Measurements from ENCODE around the gene REEP5.
A peak's percentile ranks its signal among the peaks of the same experiment; 100 is the strongest.

The REEP5 gene

DNA sequence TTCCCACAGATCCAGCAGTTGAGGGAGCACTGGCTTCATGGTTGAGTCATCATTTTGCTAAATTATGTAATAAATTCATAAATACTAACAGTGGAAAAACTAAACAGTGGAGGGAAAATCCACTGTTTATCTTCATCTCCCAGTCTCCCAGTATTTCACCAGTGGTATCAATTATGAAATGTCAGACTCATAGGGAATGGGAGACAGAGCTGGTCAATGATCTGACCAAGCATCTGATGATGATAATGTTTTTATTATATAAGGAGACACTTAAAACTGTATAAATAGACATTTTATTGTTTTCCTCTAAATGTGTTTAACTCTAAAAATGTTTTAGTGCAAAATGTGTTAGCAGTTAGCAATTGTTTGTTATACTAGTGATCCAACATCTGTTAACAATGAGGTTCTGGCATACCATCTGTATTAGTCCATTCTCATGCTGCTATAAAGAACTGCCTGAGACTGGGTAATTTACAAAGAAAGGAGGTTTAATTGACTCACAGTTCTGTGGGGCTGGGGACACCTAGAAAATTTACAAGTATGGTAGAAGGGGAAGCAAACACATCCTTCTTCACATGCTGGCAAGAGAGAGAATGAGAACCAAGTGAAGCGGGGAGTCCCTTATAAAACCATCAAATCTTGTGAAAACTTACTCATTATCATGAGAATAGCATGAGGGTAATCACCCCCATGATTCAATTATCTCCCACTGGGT, 11.8 kb upstream of the REEP5 start:
- ChIA-PET CTCF (interaction anchor here (1.2 to 2.5 kb wide), 3 partner anchors 11 to 30 kb away, joined by 5 to 10 read pairs (median 8); partner anchors contain the start of gene REEP5), POLR2A (interaction anchor here (1.1 kb wide), 1 partner anchor 25 kb away, joined by 3 read pairs; no protein-coding TSS in a partner anchor)
- no peak overlapping the region for H3K4me3 ChIP-seq (ENCODE audit: low read depth, low read length)
- TF ChIP-seq, protein P1, sequence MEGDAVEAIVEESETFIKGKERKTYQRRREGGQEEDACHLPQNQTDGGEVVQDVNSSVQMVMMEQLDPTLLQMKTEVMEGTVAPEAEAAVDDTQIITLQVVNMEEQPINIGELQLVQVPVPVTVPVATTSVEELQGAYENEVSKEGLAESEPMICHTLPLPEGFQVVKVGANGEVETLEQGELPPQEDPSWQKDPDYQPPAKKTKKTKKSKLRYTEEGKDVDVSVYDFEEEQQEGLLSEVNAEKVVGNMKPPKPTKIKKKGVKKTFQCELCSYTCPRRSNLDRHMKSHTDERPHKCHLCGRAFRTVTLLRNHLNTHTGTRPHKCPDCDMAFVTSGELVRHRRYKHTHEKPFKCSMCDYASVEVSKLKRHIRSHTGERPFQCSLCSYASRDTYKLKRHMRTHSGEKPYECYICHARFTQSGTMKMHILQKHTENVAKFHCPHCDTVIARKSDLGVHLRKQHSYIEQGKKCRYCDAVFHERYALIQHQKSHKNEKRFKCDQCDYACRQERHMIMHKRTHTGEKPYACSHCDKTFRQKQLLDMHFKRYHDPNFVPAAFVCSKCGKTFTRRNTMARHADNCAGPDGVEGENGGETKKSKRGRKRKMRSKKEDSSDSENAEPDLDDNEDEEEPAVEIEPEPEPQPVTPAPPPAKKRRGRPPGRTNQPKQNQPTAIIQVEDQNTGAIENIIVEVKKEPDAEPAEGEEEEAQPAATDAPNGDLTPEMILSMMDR (IDR thresholded peaks at IDR 0.05; ENCODE audit: insufficient read depth, low read length, missing control alignments), result no peak
- DNase-seq (ENCODE audit: low read depth, low spot score), result peak; percentile 26

GRCh38 chr5:112933105-112933504, 11.1 kb upstream of the REEP5 start:
- no peak overlapping the region for H3K4me3 ChIP-seq (ENCODE audit: low read depth, low read length)
- POLR2A ChIA-PET, result no interaction called here
- TF ChIP-seq, protein P1 (IDR thresholded peaks at IDR 0.05; ENCODE audit: insufficient read depth, low read length, missing control alignments), result no peak
- DNase-seq (ENCODE audit: low read depth, low spot score), result no peak
- CTCF ChIA-PET, result interaction anchor here (1.2 to 2.5 kb wide), 3 partner anchors 10 to 31 kb away, joined by 5 to 10 read pairs (median 8); partner anchors contain the start of gene REEP5

GRCh38 chr5:112931473-112931872, 9.4 kb upstream of the REEP5 start:
- H3K4me3 ChIP-seq (ENCODE audit: low read depth, low read length), result no peak overlapping the region
- ChIA-PET CTCF (interaction anchor here (0.9 to 1.5 kb wide), 3 partner anchors 8 to 33 kb away, joined by 3 to 7 read pairs (median 4); partner anchors contain the start of gene REEP5), POLR2A (no interaction called here)
- DNase-seq (ENCODE audit: low read depth, low spot score), result no peak
- TF ChIP-seq, protein P1 (IDR thresholded peaks at IDR 0.05; ENCODE audit: insufficient read depth, low read length, missing control alignments), result no peak

DNA sequence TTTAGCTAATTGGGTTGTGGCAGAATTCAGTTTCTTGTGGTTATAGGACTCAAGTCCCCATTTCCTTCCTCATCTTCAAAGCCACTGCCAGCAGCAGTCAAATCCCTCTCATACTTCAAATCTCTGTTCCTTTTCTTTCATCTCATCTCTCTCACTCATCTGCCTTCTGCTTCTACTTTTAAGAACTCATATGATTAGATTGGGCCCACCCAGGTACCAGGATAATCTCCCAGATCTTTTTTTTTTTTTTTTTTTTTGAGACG, 8.0 kb upstream of the REEP5 start:
- ChIA-PET CTCF (interaction anchor here (0.8 kb wide), 1 partner anchor 50 kb away, joined by 3 read pairs; no protein-coding TSS in a partner anchor), POLR2A (no interaction called here)
- H3K4me3 ChIP-seq (ENCODE audit: low read depth, low read length), result no peak overlapping the region
- TF ChIP-seq, protein P1 (IDR thresholded peaks at IDR 0.05; ENCODE audit: insufficient read depth, low read length, missing control alignments), result no peak
- DNase-seq (ENCODE audit: low read depth, low spot score), result no peak

DNA sequence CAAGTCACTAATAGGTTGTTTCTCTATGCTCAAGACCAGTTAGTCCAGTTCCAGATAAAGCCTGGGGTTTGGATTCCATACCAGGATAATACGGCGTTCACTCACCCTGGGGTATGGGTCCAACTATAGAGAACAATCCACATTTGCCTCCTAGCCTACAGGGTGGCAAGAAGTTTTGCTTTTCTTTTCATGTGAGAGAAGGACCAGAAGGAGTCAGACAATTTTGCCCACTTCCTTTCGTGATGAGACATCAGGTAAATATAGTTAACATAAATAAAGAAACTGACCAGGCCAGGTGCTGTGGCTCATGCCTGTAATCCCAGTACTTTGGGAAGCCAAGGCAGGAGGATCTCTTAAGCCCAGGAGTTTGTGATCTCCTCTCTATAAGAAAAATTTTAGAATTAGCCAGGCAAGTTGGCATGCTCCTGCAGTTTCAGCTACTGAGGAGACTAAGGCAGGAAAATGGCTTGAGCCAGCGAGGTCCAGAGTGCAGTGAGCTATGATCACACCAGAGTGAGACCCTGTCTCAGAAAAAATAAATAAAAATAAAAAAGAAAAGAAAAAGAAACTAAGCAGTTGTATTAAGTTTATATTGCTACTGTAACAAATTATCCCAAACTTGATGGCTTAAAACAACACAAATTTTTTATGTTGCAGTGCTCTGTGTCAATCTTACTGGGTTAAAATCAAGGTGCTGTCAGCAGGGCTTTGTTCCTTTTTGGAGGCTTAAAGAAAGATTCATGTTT, 7.5 kb upstream of the REEP5 start:
- ChIA-PET CTCF (no interaction called here), POLR2A (no interaction called here)
- DNase-seq (ENCODE audit: low read depth, low spot score), result no peak
- TF ChIP-seq, protein P1 (IDR thresholded peaks at IDR 0.05; ENCODE audit: insufficient read depth, low read length, missing control alignments), result no peak
- H3K4me3 ChIP-seq (ENCODE audit: low read depth, low read length), result no peak overlapping the region

DNA sequence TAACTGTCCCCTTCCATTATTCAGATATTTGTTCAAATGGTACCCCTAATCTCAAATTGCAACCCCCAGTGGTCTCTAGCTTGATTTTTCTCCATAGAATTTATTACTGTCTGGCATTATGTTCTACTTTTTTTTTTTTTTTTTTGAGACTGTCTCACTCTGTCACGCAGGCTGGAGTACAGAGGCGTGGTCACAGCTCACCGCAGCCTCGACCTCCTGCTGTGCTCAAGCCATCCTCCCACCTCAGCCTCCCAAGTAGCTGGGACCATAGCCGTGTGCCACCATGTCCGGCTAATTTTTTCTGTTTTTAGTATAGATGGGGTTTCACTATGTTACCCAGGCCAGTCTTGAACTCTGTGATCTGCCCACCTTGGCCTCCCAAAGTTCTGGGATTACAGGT, 2.0 kb upstream of the REEP5 start:
- ChIA-PET CTCF (interaction anchor here (0.7 to 1.6 kb wide), 3 partner anchors 8 to 50 kb away, joined by 3 to 10 read pairs (median 4); no protein-coding TSS in a partner anchor), POLR2A (no interaction called here)
- no peak overlapping the region for H3K4me3 ChIP-seq (ENCODE audit: low read depth, low read length)
- TF ChIP-seq, protein P1 (IDR thresholded peaks at IDR 0.05; ENCODE audit: insufficient read depth, low read length, missing control alignments), result no peak
- no peak for DNase-seq (ENCODE audit: low read depth, low spot score)

Data from AG04449 (cell line).